A375 (cell line): Measurements from ENCODE around the gene TRMT61B. TPM values are rescaled to one million over a fixed set of nuclear protein-coding genes. Genes with fewer than 3 reads are reported as not detected.

Experiments used
- small RNA-seq: library from RNA; depleted of rRNA; stranded (forward); fragments of <200 nt; gene quantifications from one replicate; pipeline ENCODE3, GENCODE V24; 2014
- total RNA-seq: library from RNA; depleted of rRNA; stranded (reverse); fragments of >200 nt; shearing (Covaris generic); gene quantifications from 2 replicates; pipeline ENCODE4 v1.2.3, GENCODE V29; 2014; rRNA removed

Gene TRMT61B
- total RNA-seq: 14.0 and 14.6 TPM in 2 replicates

DNA sequence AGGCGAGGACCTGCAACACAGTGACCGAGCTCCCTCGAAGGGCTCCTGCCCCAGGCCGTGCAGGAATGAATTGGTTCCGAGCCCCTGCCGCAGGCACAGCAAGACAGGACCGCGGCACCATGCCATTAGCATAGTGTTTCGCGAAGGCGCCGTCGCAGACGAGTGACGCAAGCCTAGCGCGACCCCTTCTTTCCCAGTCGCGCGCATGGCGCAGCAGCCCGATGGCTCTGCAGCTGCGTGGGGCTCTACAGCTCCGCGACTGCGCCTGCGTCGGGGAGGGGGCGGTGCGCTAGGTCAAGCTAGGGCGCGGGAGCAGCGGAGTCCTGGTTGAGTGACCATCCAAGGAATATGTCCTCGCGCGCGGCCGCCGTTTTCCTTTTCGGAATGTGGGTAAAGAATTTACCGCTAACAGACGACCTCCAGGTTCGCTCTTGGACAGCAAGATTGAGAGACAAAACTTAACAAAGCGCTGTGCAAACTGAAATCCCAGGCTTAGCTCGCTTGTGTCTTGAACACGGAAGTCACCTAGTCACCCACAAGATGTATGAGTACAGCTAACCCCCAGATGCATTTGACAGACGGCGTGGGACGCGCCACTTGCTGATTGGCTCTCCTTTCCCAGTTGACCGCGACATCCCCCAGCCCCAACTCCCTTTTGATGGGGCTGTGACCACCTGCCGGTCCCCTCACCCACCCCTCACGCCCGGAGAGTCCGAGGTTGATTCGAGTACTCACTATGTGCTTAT is at the start of gene TRMT61B:
TSS of gene TRMT61B (minus strand) at position 164 of the 746 bp plus-strand sequence. CDS start at position 132, 32 bp downstream.

DNA sequence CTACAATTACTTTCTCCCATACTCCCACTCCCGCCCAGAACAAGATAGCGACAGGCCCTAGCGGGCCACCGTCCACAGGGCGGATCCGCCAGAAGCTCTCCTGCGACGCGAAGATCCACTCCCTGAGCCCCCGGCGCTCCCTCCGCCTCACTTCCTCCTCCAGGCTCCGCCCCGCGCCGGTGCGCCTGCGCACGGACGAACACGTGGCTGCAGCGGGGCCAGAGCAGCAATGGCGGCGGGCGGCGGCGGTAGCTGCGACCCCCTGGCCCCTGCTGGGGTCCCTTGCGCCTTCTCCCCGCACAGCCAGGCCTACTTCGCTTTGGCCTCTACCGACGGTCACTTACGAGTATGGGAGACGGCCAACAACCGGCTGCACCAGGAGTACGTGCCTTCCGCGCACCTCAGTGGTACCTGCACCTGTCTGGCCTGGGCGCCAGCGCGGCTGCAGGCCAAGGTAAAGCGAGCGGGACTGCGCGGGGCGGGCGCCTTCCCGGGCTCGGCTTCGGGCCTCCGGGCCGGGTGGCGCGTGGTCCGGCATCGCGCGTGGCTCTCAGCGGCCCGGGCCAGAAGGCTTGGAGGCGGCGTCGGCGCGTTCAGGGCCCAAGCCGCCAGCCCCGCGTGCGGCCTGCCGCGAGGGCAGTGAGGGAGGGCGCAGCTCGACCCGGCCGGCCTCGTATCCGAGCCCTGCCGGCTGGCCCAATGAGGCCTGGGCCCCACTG is 24.5 kb upstream of the TRMT61B start, which contains the start of gene WDR43:
TSS of gene WDR43 (plus strand) at position 198 of the 719 bp plus-strand sequence. CDS start at position 230, 32 bp downstream.

DNA sequence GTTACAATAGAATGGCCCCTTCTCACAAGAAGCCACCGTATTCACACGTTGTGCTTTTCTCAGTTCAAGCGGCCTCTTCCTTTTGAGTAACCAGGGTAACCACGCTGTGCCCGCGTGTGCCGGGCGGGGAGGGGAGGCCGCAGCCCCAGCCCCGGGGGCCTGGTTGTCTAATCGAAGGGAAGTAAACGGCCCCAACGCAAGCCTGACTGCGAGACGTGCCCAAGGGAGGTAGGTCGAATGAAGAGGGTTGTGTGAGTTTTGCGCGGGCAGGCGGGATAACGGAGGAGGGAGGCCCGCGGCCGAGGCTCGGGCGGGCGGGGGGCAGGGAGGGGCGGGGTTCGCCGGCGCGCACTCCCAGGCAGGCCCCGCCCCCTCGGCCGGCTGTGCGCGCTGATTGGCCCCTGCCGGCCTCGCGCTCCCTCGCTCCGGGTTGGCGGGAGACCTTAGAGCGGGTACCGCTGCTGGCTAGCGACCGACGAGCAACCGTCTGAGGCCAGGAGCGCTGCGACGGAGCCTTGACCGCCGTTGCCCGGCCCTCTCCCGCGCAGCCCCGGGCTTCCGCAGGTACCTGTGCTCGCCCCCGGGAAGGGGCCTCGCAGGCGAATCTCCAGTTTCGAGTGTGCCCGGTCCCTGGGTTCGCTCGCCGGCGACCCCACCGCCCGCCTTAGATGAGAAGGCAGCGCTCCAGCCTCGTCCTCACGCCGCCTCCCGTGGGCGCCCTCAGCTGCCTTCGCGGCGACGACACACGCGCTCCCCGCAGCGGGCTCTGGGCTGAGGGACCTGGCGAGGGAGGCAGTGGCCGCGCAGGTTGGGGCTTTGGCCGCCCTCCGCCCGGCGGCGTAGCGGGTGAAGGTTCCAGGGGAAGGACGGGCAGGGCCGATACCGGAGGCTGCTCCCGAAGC is 59.5 kb downstream of the TRMT61B start, which contains the start of gene SPDYA:
TSS of gene SPDYA (plus strand) at position 451 of the 902 bp plus-strand sequence. CDS start 5,181 bp downstream, outside the sequence.

Small RNAs within 50 kb of the gene (small RNA-seq; reads per million reads assigned to genes)
- 165 reads per million, percentile 97 among the genes with 10 or more reads in this experiment for gene SNORD92

Other genes with a start within 250 kb of the TRMT61B start
- 67.7 and 82.4 TPM in 2 replicates for gene PPP1CB, start 118.5 kb downstream of the TRMT61B start, total RNA-seq
- 0.49 and 1.6 TPM in 2 replicates for gene SPDYA, start 59.5 kb downstream of the TRMT61B start, total RNA-seq
- 106 and 151 TPM in 2 replicates for gene WDR43, start 24.4 kb upstream of the TRMT61B start, total RNA-seq
- gene TOGARAM2, start 111.0 kb upstream of the TRMT61B start, total RNA-seq: 0.08 TPM in 1 of 2 replicates, not detected in the other
- gene PCARE, start 204.2 kb upstream of the TRMT61B start, total RNA-seq: 0.04 TPM in 1 of 2 replicates, not detected in the other
- 103 and 114 TPM in 2 replicates for gene CLIP4, start 245.1 kb upstream of the TRMT61B start, total RNA-seq